SK-N-SH treated with all-trans-retinoic acid at 6 μM for 48 hours (cell line): Measurements from ENCODE around the gene EXOC4.

ENCODE experiments used
- RARB ChIP-seq: fragments of 250-450 bp; sonication (Bioruptor Pico); IDR thresholded peaks from 2 replicates; pipeline ENCODE4 v1.8.0; 2021; ENCODE audit warnings: mild to moderate bottlenecking, moderate library complexity
- TF ChIP-seq, protein P1 (sequence below): fragments of 250-450 bp; sonication (Bioruptor Pico); IDR thresholded peaks from 2 replicates; pipeline ENCODE4 v1.8.0; 2020; ENCODE audit warnings: mild to moderate bottlenecking, moderate library complexity, borderline replicate concordance

DNA sequence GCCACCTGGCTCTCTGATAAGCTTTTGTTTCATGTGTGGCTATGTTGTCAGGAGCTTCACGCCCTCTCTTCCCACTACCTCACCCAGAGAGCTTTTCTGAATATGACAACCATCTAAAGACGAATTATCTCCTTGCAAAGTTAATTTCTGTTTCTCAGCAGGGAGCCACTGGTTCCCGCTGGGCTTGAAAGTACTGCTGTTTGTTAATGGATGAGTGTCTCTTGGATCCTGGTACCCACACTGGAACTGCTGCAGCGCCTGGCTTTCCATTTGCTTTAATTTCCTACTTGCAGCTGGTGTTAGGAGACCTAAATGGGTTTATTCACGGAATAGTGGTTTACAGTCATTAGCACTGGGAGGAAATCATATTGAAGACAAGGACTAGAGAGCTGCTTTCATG is 606.4 kb downstream of the EXOC4 start:
- TF ChIP-seq RARB: no peak
- TF ChIP-seq, protein P1, sequence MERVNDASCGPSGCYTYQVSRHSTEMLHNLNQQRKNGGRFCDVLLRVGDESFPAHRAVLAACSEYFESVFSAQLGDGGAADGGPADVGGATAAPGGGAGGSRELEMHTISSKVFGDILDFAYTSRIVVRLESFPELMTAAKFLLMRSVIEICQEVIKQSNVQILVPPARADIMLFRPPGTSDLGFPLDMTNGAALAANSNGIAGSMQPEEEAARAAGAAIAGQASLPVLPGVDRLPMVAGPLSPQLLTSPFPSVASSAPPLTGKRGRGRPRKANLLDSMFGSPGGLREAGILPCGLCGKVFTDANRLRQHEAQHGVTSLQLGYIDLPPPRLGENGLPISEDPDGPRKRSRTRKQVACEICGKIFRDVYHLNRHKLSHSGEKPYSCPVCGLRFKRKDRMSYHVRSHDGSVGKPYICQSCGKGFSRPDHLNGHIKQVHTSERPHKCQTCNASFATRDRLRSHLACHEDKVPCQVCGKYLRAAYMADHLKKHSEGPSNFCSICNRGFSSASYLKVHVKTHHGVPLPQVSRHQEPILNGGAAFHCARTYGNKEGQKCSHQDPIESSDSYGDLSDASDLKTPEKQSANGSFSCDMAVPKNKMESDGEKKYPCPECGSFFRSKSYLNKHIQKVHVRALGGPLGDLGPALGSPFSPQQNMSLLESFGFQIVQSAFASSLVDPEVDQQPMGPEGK (CRISPR knock-in tag): no peak
